ENCODE data around the gene DENND4A. TPM values are rescaled to one million over a fixed set of nuclear protein-coding genes. Genes with fewer than 3 reads are reported as not detected.

DENND4A gene
- total RNA-seq, 2 donors from 2014 or later, result 48.2 to 61.2 TPM

- no peak overlapping the region for H3K27ac Mint-ChIP-seq
These were observed 128.6 kb downstream of the DENND4A start for GRCh38 chr15:65663521-65663920.

GRCh38 chr15:65660927-65661326 is 131.2 kb downstream of the DENND4A start:
- Mint-ChIP-seq H3K27ac (no peak overlapping the region), H3K4me3 (no peak overlapping the region), H3K9me3 (no peaks in the 10 kb centered on the region), H3K27me3 (no peaks in the 10 kb centered on the region), H3K36me3 (ENCODE audit: low read depth) (peaks cover 93% of the 10 kb centered on the region), H3K4me1 (no peaks in the 10 kb centered on the region)
- ATAC-seq (replicated peaks), result no peak

More at GRCh38 chr15:65663521-65663920, 128.6 kb downstream of the DENND4A start:
- no peaks in the 10 kb centered on the region for H3K4me1 Mint-ChIP-seq
- H3K27me3 Mint-ChIP-seq, result no peaks in the 10 kb centered on the region
- H3K36me3 Mint-ChIP-seq (ENCODE audit: low read depth), result peaks cover 92% of the 10 kb centered on the region
- no peaks in the 10 kb centered on the region for H3K9me3 Mint-ChIP-seq
- no peak for ATAC-seq (replicated peaks)
- H3K4me3 Mint-ChIP-seq, result no peak overlapping the region

GRCh38 chr15:65659502-65660052 is 132.5 kb downstream of the DENND4A start:
- H3K4me3 Mint-ChIP-seq, result no peak overlapping the region
- no peaks in the 10 kb centered on the region for H3K9me3 Mint-ChIP-seq
- H3K27ac Mint-ChIP-seq, result no peak overlapping the region
- ATAC-seq (replicated peaks), result no peak
- no peaks in the 10 kb centered on the region for H3K27me3 Mint-ChIP-seq
- no peaks in the 10 kb centered on the region for H3K4me1 Mint-ChIP-seq
- H3K36me3 Mint-ChIP-seq (ENCODE audit: low read depth), result peaks cover 93% of the 10 kb centered on the region

- H3K4me3 Mint-ChIP-seq, result no peak overlapping the region
- no peak for ATAC-seq (replicated peaks)
- peaks cover 86% of the 10 kb centered on the region for H3K36me3 Mint-ChIP-seq (ENCODE audit: low read depth)
- no peaks in the 10 kb centered on the region for H3K9me3 Mint-ChIP-seq
- H3K27ac Mint-ChIP-seq, result no peak overlapping the region
- peaks cover 2% of the 10 kb centered on the region for H3K4me1 Mint-ChIP-seq
- H3K27me3 Mint-ChIP-seq, result no peaks in the 10 kb centered on the region
These were observed 136.6 kb downstream of the DENND4A start for GRCh38 chr15:65655457-65655856.

- H3K4me1 Mint-ChIP-seq, result peaks cover 6% of the 10 kb centered on the region
- no peak overlapping the region for H3K4me3 Mint-ChIP-seq
- no peaks in the 10 kb centered on the region for H3K27me3 Mint-ChIP-seq
- H3K36me3 Mint-ChIP-seq (ENCODE audit: low read depth), result peaks cover 82% of the 10 kb centered on the region
- no peak overlapping the region for H3K27ac Mint-ChIP-seq
- ATAC-seq (replicated peaks), result no peak
- H3K9me3 Mint-ChIP-seq, result no peaks in the 10 kb centered on the region
These were observed 137.1 kb downstream of the DENND4A start for GRCh38 chr15:65655026-65655425.

GRCh38 chr15:65653801-65654521 is 138.1 kb downstream of the DENND4A start:
- Mint-ChIP-seq H3K9me3 (no peaks in the 10 kb centered on the region), H3K36me3 (ENCODE audit: low read depth) (peaks cover 72% of the 10 kb centered on the region), H3K27ac (peak overlapping the region; percentile 15), H3K4me3 (no peak overlapping the region), H3K27me3 (no peaks in the 10 kb centered on the region), H3K4me1 (peaks cover 6% of the 10 kb centered on the region)
- ATAC-seq (replicated peaks), result no peak

GRCh38 chr15:65653341-65653740 is 138.8 kb downstream of the DENND4A start:
- no peak overlapping the region for H3K4me3 Mint-ChIP-seq
- H3K9me3 Mint-ChIP-seq, result no peaks in the 10 kb centered on the region
- H3K36me3 Mint-ChIP-seq (ENCODE audit: low read depth), result peaks cover 65% of the 10 kb centered on the region
- H3K27ac Mint-ChIP-seq, result peak overlapping the region; percentile 15
- no peaks in the 10 kb centered on the region for H3K27me3 Mint-ChIP-seq
- no peak for ATAC-seq (replicated peaks)
- H3K4me1 Mint-ChIP-seq, result peaks cover 6% of the 10 kb centered on the region

GRCh38 chr15:65651831-65652749 is 140.0 kb downstream of the DENND4A start:
- peak overlapping the region; percentile 34 for H3K27ac Mint-ChIP-seq
- H3K4me3 Mint-ChIP-seq, result no peak overlapping the region
- H3K27me3 Mint-ChIP-seq, result no peaks in the 10 kb centered on the region
- no peaks in the 10 kb centered on the region for H3K9me3 Mint-ChIP-seq
- peaks cover 53% of the 10 kb centered on the region for H3K36me3 Mint-ChIP-seq (ENCODE audit: low read depth)
- H3K4me1 Mint-ChIP-seq, result peaks cover 6% of the 10 kb centered on the region
- no peak for ATAC-seq (replicated peaks)

GRCh38 chr15:65651042-65651322 is 141.1 kb downstream of the DENND4A start:
- no peak for ATAC-seq (replicated peaks)
- Mint-ChIP-seq H3K4me1 (peaks cover 6% of the 10 kb centered on the region), H3K27ac (no peak overlapping the region), H3K27me3 (no peaks in the 10 kb centered on the region), H3K36me3 (ENCODE audit: low read depth) (peaks cover 42% of the 10 kb centered on the region), H3K9me3 (no peaks in the 10 kb centered on the region), H3K4me3 (no peak overlapping the region)

- Mint-ChIP-seq H3K36me3 (ENCODE audit: low read depth) (peaks cover 37% of the 10 kb centered on the region), H3K27me3 (no peaks in the 10 kb centered on the region), H3K27ac (peak overlapping the region; percentile 54), H3K9me3 (no peaks in the 10 kb centered on the region), H3K4me1 (peaks cover 6% of the 10 kb centered on the region), H3K4me3 (peak overlapping the region; percentile 13)
- no peak for ATAC-seq (replicated peaks)
These were observed 141.6 kb downstream of the DENND4A start for GRCh38 chr15:65650312-65651041.

GRCh38 chr15:65646486-65646885 is 145.6 kb downstream of the DENND4A start:
- H3K36me3 Mint-ChIP-seq (ENCODE audit: low read depth), result no peaks in the 10 kb centered on the region
- peaks cover 6% of the 10 kb centered on the region for H3K4me1 Mint-ChIP-seq
- H3K4me3 Mint-ChIP-seq, result no peak overlapping the region
- no peak overlapping the region for H3K27ac Mint-ChIP-seq
- H3K27me3 Mint-ChIP-seq, result no peaks in the 10 kb centered on the region
- ATAC-seq (replicated peaks), result no peak
- no peaks in the 10 kb centered on the region for H3K9me3 Mint-ChIP-seq

- ATAC-seq (replicated peaks), result no peak
- no peaks in the 10 kb centered on the region for H3K27me3 Mint-ChIP-seq
- no peaks in the 10 kb centered on the region for H3K36me3 Mint-ChIP-seq (ENCODE audit: low read depth)
- H3K4me1 Mint-ChIP-seq, result peaks cover 3% of the 10 kb centered on the region
- H3K4me3 Mint-ChIP-seq, result no peak overlapping the region
- no peaks in the 10 kb centered on the region for H3K9me3 Mint-ChIP-seq
- H3K27ac Mint-ChIP-seq, result peak overlapping the region; percentile 15
These were observed 146.7 kb downstream of the DENND4A start for GRCh38 chr15:65645392-65645791.

- H3K27ac Mint-ChIP-seq, result no peak overlapping the region
- no peaks in the 10 kb centered on the region for H3K4me1 Mint-ChIP-seq
- H3K36me3 Mint-ChIP-seq (ENCODE audit: low read depth), result no peaks in the 10 kb centered on the region
- no peaks in the 10 kb centered on the region for H3K27me3 Mint-ChIP-seq
- no peak for ATAC-seq (replicated peaks)
- no peaks in the 10 kb centered on the region for H3K9me3 Mint-ChIP-seq
- no peak overlapping the region for H3K4me3 Mint-ChIP-seq
These were observed 147.8 kb downstream of the DENND4A start for GRCh38 chr15:65644282-65644681.

- no peaks in the 10 kb centered on the region for H3K27me3 Mint-ChIP-seq
- ATAC-seq (replicated peaks), result no peak
These were observed 149.5 kb downstream of the DENND4A start for GRCh38 chr15:65642594-65642993.

More at GRCh38 chr15:65642594-65642993, 149.5 kb downstream of the DENND4A start:
- Mint-ChIP-seq H3K36me3 (ENCODE audit: low read depth) (no peaks in the 10 kb centered on the region), H3K9me3 (no peaks in the 10 kb centered on the region), H3K4me3 (no peak overlapping the region), H3K27ac (no peak overlapping the region), H3K4me1 (peaks cover 6% of the 10 kb centered on the region)

All from activated T-helper 17 cell treated with anti-CD3 and anti-CD28 coated beads, Interleukin-2, amount 50 U/mL, for 72 hours (primary cell).